GM20000 (cell line): ENCODE measurements around the gene ADNP2.

Source experiments
- DNase-seq: peaks from one replicate; pipeline ENCODE4 v3.0.0; 2012; ENCODE audit warnings: low spot score
- CTCF ChIP-seq: IDR thresholded peaks from 2 replicates; pipeline ENCODE4 v1.5.1; 2012; ENCODE audit warnings: mild to moderate bottlenecking, control low read depth; ENCODE audit errors: extremely low read depth, missing control alignments

ADNP2 gene

DNA sequence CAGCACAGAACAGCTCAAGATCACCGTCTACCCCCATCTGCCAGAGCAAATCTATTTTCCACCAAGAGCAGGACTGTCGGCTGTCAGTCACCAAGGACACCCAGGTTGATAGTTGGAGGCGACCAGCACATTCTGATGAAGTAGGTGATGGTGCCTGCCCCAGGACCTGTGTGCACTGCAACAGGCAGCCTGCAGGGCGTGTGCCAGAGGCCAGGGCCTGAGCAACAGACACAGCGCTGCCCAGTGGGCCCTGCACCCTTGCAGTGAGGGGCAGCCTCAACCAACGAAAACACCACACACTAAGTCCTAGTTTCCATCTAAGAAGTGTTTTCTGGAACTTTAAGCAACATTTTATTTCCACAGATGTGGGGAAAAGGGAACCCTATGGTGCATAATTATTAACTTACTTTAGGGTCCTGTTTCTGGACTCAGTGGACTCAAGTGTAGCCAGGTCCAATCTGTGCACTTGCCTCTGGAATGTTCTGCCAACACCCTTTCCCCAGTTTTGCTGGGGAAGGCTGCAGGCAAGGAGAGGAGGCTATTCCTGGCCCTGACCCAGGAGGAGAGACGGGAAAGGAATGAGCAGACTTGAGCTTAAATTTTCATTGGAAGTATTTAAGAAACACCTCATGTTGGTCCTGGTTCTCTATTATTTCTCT, 61.5 kb downstream of the ADNP2 start:
- DNase-seq: no peak
- TF ChIP-seq CTCF: no peak

GRCh38 chr18:80171054-80171872, 62.2 kb downstream of the ADNP2 start:
- DNase-seq: peak; percentile 79
- peak; percentile 94 for TF ChIP-seq CTCF

DNA sequence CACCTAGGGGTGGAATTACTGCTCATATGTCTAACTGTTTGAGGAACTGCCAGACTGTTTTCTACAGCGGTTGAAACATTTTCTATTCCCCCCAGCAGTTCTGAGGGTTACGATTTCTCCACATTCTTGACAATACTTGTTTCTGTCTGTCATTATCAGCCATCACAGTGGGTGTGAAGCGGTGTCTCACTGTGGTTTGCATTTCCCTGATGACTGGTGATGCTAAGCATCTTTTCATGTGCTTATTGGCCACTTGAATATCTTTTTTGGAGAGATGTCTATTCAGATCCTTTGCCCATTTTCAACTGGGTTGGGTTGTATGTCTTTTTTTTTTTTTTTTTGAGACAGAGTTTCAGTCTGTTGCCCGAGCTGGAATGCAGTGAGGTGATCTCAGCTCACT, 63.0 kb downstream of the ADNP2 start:
- no peak for DNase-seq
- TF ChIP-seq CTCF: no peak

- no peak for DNase-seq
- TF ChIP-seq CTCF: no peak
Observed at GRCh38 chr18:80173060-80173459, 64.0 kb downstream of the ADNP2 start.

GRCh38 chr18:80175451-80176204, 66.6 kb downstream of the ADNP2 start:
- no peak for TF ChIP-seq CTCF

GRCh38 chr18:80176334-80177073, 67.4 kb downstream of the ADNP2 start:
- no peak for DNase-seq
- TF ChIP-seq CTCF: no peak

More at GRCh38 chr18:80175451-80176204, 66.6 kb downstream of the ADNP2 start:
- no peak for DNase-seq

GRCh38 chr18:80177128-80177527, 68.1 kb downstream of the ADNP2 start:
- no peak for DNase-seq
- no peak for TF ChIP-seq CTCF
